GM10266 (cell line): ENCODE results near the gene GLT1D1.

Experiments used
- DNase-seq: peaks from one replicate; pipeline ENCODE4 v3.0.0; 2012; ENCODE audit errors: extremely low spot score
- CTCF ChIP-seq: IDR thresholded peaks from 2 replicates; pipeline ENCODE4 v1.5.1; 2012; ENCODE audit warnings: mild to moderate bottlenecking, low read depth; ENCODE audit not compliant: control insufficient read depth, insufficient read depth; ENCODE audit errors: missing control alignments

GLT1D1 gene

GRCh38 chr12:128956755-128957154 lies 103.5 kb downstream of the GLT1D1 start:
- no peak for DNase-seq

GRCh38 chr12:128959901-128960300 lies 106.6 kb downstream of the GLT1D1 start:
- no peak for DNase-seq
- TF ChIP-seq CTCF, result no peak

More at GRCh38 chr12:128956755-128957154, 103.5 kb downstream of the GLT1D1 start:
- TF ChIP-seq CTCF, result no peak

- DNase-seq, result no peak
- no peak for TF ChIP-seq CTCF
These were observed 108.1 kb downstream of the GLT1D1 start for GRCh38 chr12:128961308-128961902.

GRCh38 chr12:128961957-128962356 lies 108.7 kb downstream of the GLT1D1 start:
- no peak for DNase-seq
- no peak for TF ChIP-seq CTCF

GRCh38 chr12:128966203-128966810 lies 113.0 kb downstream of the GLT1D1 start:
- DNase-seq, result no peak

GRCh38 chr12:128968668-128969067 lies 115.4 kb downstream of the GLT1D1 start:
- no peak for DNase-seq
- no peak for TF ChIP-seq CTCF

More at GRCh38 chr12:128966203-128966810, 113.0 kb downstream of the GLT1D1 start:
- TF ChIP-seq CTCF, result no peak

- TF ChIP-seq CTCF, result peak; percentile 77
- peak; percentile 74 for DNase-seq
These were observed 116.3 kb downstream of the GLT1D1 start for GRCh38 chr12:128969480-128970055.
